NB4 (cell line): ENCODE results near the gene CHAC1.
"Not testable (repeated sequence)": the region's sequence is repeated elsewhere in the genome, so short reads cannot be mapped to it uniquely, and the experiment has no call there.

Experiments
- DNase-seq: peaks from one replicate; pipeline ENCODE4 v3.0.0; 2010; ENCODE audit warnings: low read depth
- H3K4me3 ChIP-seq: one replicate; pipeline ENCODE4 v1.5.1; 2011; ENCODE audit warnings: mild to moderate bottlenecking, low read depth, low read length, moderate library complexity
- CTCF ChIP-seq: IDR thresholded peaks from one replicate; pipeline ENCODE4 v1.5.1; 2012; ENCODE audit warnings: low read depth, low read length
- MAX ChIP-seq: IDR thresholded peaks from 2 replicates; pipeline ENCODE4 v1.6.1; 2011; ENCODE audit warnings: low read depth, low read length
- MYC ChIP-seq: IDR thresholded peaks from 2 replicates; pipeline ENCODE4 v1.6.1; 2011; ENCODE audit warnings: low read depth, low read length
- POLR2A ChIP-seq: IDR thresholded peaks from 2 replicates; pipeline ENCODE4 v1.6.1; 2011; ENCODE audit warnings: mild to moderate bottlenecking; ENCODE audit not compliant: insufficient read length; ENCODE audit errors: extremely low read depth

The CHAC1 gene

GRCh38 chr15:40953713-40954074 is 423 bp downstream of the CHAC1 start:
- no peak overlapping the region for H3K4me3 ChIP-seq
- TF ChIP-seq CTCF = no peak
- TF ChIP-seq MAX = no peak
- no peak for TF ChIP-seq MYC
- no peak for TF ChIP-seq POLR2A
- no peak for DNase-seq

GRCh38 chr15:40954158-40954848 is 1.0 kb downstream of the CHAC1 start:
- DNase-seq, H3K4me3 ChIP-seq: not testable (repeated sequence)

GRCh38 chr15:40955141-40955903 is 2.1 kb downstream of the CHAC1 start:
- DNase-seq = no peak

GRCh38 chr15:40955930-40956540 is 2.8 kb downstream of the CHAC1 start:
- no peak overlapping the region for H3K4me3 ChIP-seq
- DNase-seq = no peak
- TF ChIP-seq MYC (no peak), POLR2A (no peak), CTCF (no peak), MAX (no peak)

More at GRCh38 chr15:40955141-40955903, 2.1 kb downstream of the CHAC1 start:
- TF ChIP-seq CTCF (no peak), MYC (no peak), POLR2A (no peak), MAX (no peak)
- H3K4me3 ChIP-seq = no peak overlapping the region

- no peak overlapping the region for H3K4me3 ChIP-seq
- no peak for DNase-seq
- TF ChIP-seq CTCF = no peak
- TF ChIP-seq MAX = no peak
- TF ChIP-seq MYC = no peak
- no peak for TF ChIP-seq POLR2A
These were observed 3.3 kb downstream of the CHAC1 start for GRCh38 chr15:40956541-40956982.

GRCh38 chr15:40957041-40957555 is 3.8 kb downstream of the CHAC1 start:
- TF ChIP-seq MYC (no peak), MAX (no peak), POLR2A (no peak), CTCF (no peak)
- DNase-seq = no peak
- no peak overlapping the region for H3K4me3 ChIP-seq
